C4-2B (cell line): ENCODE data around the gene RPTOR.

Source experiments
- ZFX ChIP-seq: fragments of 450-650 bp; IDR thresholded peaks from 2 replicates; pipeline ENCODE4 v1.6.1; 2017
- TF ChIP-seq, protein P1 (sequence below): fragments of 450-650 bp; conservative IDR thresholded peaks from 2 replicates; pipeline ENCODE4 v1.5.1; 2017; ENCODE audit warnings: mild to moderate bottlenecking

DNA sequence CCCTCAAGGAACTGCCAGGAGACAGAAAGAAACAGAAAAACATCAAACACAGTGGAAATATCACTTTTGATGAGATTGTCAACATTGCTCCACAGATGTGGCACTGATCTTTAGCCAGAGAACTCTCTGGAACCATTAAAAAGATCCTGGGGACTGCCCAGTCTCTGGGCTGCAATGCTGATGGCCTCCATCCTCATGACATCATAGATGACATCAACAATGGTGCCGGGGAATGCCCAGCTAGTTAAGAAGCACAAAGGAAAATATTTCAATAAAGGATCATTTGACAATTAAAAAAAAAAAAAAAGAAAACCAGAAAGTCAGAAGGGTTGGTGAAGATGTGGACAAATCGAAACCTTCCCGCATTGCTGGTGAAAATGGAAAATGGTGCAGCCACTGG, 432.1 kb downstream of the RPTOR start:
- TF ChIP-seq, protein P1, sequence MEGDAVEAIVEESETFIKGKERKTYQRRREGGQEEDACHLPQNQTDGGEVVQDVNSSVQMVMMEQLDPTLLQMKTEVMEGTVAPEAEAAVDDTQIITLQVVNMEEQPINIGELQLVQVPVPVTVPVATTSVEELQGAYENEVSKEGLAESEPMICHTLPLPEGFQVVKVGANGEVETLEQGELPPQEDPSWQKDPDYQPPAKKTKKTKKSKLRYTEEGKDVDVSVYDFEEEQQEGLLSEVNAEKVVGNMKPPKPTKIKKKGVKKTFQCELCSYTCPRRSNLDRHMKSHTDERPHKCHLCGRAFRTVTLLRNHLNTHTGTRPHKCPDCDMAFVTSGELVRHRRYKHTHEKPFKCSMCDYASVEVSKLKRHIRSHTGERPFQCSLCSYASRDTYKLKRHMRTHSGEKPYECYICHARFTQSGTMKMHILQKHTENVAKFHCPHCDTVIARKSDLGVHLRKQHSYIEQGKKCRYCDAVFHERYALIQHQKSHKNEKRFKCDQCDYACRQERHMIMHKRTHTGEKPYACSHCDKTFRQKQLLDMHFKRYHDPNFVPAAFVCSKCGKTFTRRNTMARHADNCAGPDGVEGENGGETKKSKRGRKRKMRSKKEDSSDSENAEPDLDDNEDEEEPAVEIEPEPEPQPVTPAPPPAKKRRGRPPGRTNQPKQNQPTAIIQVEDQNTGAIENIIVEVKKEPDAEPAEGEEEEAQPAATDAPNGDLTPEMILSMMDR: no peak
- TF ChIP-seq ZFX: no peak
